ENCODE results near the gene ARHGEF37. TPM values are rescaled to one million over a fixed set of nuclear protein-coding genes. Genes with fewer than 3 reads are reported as not detected.

The ARHGEF37 gene
- total RNA-seq, 1 donor from 2014 or later = 2.3 TPM

DNA sequence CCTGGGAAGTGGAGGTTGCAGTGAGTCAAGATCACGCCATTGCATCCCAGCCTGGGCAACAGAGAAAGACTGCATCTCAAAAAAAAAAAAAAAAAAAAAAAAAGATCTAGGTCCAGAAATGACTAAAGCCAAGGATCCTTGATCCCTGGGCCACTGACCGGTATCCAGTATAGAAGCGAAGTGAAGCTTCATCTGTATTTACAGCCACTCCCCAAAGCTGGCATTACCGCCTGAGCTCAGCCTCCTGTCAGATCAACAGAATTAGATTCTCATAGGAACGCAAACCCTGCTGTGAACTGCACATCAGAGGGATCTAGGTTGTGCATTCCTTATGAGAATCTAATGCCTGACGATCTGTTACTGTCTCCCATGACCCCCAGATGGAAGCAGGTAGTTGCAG is 39.4 kb upstream of the ARHGEF37 start:
- H3K4me1 Mint-ChIP-seq = peaks cover 39% of the 10 kb centered on the region
- no peak for DNase-seq (ENCODE audit: low read depth, low spot score)
- H3K9me3 Mint-ChIP-seq = no peaks in the 10 kb centered on the region
- TF ChIP-seq, protein P1, sequence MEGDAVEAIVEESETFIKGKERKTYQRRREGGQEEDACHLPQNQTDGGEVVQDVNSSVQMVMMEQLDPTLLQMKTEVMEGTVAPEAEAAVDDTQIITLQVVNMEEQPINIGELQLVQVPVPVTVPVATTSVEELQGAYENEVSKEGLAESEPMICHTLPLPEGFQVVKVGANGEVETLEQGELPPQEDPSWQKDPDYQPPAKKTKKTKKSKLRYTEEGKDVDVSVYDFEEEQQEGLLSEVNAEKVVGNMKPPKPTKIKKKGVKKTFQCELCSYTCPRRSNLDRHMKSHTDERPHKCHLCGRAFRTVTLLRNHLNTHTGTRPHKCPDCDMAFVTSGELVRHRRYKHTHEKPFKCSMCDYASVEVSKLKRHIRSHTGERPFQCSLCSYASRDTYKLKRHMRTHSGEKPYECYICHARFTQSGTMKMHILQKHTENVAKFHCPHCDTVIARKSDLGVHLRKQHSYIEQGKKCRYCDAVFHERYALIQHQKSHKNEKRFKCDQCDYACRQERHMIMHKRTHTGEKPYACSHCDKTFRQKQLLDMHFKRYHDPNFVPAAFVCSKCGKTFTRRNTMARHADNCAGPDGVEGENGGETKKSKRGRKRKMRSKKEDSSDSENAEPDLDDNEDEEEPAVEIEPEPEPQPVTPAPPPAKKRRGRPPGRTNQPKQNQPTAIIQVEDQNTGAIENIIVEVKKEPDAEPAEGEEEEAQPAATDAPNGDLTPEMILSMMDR (conservative IDR thresholded peaks at IDR 0.05) = no peak
- H3K4me3 Mint-ChIP-seq = no peak overlapping the region
- no peak overlapping the region for H3K27ac Mint-ChIP-seq (ENCODE audit: unreplicated experiment)
- H3K36me3 Mint-ChIP-seq (ENCODE audit: low read depth) = peaks cover 20% of the 10 kb centered on the region
- no peaks in the 10 kb centered on the region for H3K27me3 Mint-ChIP-seq (ENCODE audit: low read depth)

DNA sequence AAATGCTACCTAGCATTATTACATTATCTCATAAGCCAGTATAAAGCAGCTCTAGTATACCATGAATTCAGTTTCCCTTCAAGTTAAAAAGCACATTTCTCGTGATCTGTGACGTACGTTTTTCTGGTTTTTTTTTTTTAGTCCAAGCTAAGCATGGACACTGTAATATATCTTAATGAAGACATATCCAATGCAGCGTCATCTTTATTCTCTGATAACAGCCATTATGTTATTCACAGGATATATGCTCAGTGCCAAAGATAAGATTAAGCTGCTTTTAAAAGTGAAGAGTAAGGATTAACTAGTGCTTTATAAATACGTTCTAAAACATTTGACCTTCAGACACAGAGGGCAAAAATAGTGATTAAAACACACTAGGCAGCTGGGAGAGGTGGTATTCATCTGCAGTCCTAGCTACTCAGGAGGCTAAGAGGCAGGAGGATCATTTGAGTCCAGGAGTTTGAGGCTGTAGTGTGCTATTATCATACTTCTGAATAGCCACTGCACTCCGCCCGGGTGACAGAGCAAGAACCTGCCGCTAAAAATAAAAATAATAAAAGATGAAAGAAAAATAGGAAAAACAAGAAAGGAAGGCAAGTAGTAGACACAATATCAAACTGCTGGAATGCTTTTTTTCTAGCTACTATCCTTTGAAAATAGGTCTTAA is 37.8 kb upstream of the ARHGEF37 start:
- no peak for DNase-seq (ENCODE audit: low read depth, low spot score)
- Mint-ChIP-seq H3K27ac (ENCODE audit: unreplicated experiment) (no peak overlapping the region), H3K4me1 (peaks cover 44% of the 10 kb centered on the region), H3K9me3 (no peaks in the 10 kb centered on the region), H3K27me3 (ENCODE audit: low read depth) (no peaks in the 10 kb centered on the region), H3K36me3 (ENCODE audit: low read depth) (peaks cover 17% of the 10 kb centered on the region), H3K4me3 (peak overlapping the region; percentile 62)
- TF ChIP-seq, protein P1 (conservative IDR thresholded peaks at IDR 0.05) = no peak

DNA sequence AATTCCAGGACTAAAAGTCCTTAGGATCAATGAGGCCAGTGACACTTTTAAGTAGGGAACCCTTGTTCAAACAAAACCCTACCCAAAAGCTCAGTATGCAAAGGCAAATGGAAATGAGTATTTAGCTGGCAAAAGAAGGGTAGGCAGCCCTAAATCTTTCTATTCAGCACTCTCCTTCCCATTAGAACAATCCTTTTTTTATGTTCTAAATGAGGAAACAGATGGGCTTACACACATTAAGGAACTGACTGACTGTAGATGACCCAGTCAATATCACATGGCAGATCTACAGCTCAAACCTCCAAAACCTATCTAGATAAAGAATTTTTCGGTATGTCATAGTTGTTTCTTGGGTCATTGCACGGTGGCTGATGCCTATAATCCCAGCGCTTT is 37.3 kb upstream of the ARHGEF37 start:
- no peak for DNase-seq (ENCODE audit: low read depth, low spot score)
- TF ChIP-seq, protein P1 (conservative IDR thresholded peaks at IDR 0.05) = no peak
- Mint-ChIP-seq H3K4me3 (peak overlapping the region; percentile 62), H3K27me3 (ENCODE audit: low read depth) (no peaks in the 10 kb centered on the region), H3K9me3 (no peaks in the 10 kb centered on the region), H3K36me3 (ENCODE audit: low read depth) (peaks cover 19% of the 10 kb centered on the region), H3K27ac (ENCODE audit: unreplicated experiment) (no peak overlapping the region), H3K4me1 (peaks cover 48% of the 10 kb centered on the region)

DNA sequence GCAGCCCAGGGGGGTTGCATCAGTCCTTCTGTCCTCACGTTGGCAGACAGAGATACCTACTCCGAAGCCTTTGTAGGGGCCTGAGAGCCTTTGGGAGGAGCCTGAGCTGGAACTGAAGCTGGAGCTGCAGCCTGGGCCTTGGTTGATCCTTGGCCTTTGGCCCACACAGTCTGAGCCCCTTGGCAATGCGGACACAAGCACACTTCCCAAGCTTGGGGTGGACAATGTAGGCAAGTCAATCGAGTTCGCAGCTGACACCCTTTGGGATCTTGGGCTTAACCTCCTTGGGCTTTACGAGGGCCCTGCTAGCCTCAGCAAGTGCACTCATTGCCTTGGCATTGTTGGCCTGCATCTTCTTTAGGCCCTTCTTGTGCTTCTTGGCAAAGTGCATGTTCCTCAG is 36.0 kb upstream of the ARHGEF37 start:
- Mint-ChIP-seq H3K27me3 (ENCODE audit: low read depth) (no peaks in the 10 kb centered on the region), H3K4me1 (peaks cover 50% of the 10 kb centered on the region), H3K4me3 (peak overlapping the region; percentile 61), H3K9me3 (no peaks in the 10 kb centered on the region), H3K36me3 (ENCODE audit: low read depth) (peaks cover 24% of the 10 kb centered on the region), H3K27ac (ENCODE audit: unreplicated experiment) (no peak overlapping the region)
- TF ChIP-seq, protein P1 (conservative IDR thresholded peaks at IDR 0.05) = no peak
- no peak for DNase-seq (ENCODE audit: low read depth, low spot score)

DNA sequence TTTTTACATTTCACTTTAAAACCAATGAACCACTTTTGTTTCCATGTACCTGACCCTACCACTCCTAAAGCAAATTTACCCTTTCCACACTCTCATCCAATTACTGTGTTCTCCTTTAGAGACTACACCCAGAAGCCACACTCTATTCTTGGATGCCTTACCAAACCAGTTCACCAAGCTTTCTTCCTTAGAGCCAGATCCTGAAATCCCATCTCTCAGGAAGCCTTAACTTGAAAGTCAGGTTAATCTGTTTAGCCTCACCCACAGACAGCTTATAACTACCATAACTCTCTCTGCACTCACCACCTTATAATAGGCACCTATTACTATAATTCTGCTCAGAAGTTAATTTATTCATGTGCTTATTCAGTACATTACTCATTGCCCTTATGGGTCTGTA is 34.3 kb upstream of the ARHGEF37 start:
- DNase-seq (ENCODE audit: low read depth, low spot score) = no peak
- Mint-ChIP-seq H3K4me1 (peaks cover 50% of the 10 kb centered on the region), H3K27me3 (ENCODE audit: low read depth) (no peaks in the 10 kb centered on the region), H3K9me3 (no peaks in the 10 kb centered on the region), H3K36me3 (ENCODE audit: low read depth) (peaks cover 23% of the 10 kb centered on the region), H3K4me3 (peak overlapping the region; percentile 79), H3K27ac (ENCODE audit: unreplicated experiment) (peak overlapping the region; percentile 81)
- TF ChIP-seq, protein P1 (conservative IDR thresholded peaks at IDR 0.05) = no peak
